ENCODE measurements around the gene RANBP17.

GRCh38 chr5:170875811-170876210 is 14.0 kb downstream of the RANBP17 start:
- TF ChIP-seq EZH2 (IDR thresholded peaks at IDR 0.05; ENCODE audit: borderline replicate concordance, low read depth, low read length) (no peak), PTBP1 (IDR thresholded peaks at IDR 0.05; ENCODE audit: low read depth, low read length) (no peak), L3MBTL2 (IDR thresholded peaks at IDR 0.05) (no peak), ZNF24 (IDR thresholded peaks at IDR 0.05) (no peak), EGR1 (conservative IDR thresholded peaks at IDR 0.05) (no peak), ZNF449 (CRISPR knock-in tag; IDR thresholded peaks at IDR 0.05) (no peak), USF1 (CRISPR knock-in tag; IDR thresholded peaks at IDR 0.05) (no peak), SMARCA5 (IDR thresholded peaks at IDR 0.05) (no peak), YY1 (IDR thresholded peaks at IDR 0.05; ENCODE audit: borderline replicate concordance in 1 of 3, control insufficient read depth in 1 of 3, extremely low read depth in 1 of 3, insufficient read depth in 3 of 3, insufficient read length in 1 of 3, insufficient replicate concordance in 2 of 3, low read depth in 1 of 3, low read length in 2 of 3) (no peak)
- TF ChIP-seq, protein P1, sequence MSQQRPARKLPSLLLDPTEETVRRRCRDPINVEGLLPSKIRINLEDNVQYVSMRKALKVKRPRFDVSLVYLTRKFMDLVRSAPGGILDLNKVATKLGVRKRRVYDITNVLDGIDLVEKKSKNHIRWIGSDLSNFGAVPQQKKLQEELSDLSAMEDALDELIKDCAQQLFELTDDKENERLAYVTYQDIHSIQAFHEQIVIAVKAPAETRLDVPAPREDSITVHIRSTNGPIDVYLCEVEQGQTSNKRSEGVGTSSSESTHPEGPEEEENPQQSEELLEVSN (IDR thresholded peaks at IDR 0.05; ENCODE audit: borderline replicate concordance in 1 of 2, extremely low read depth in 1 of 2, insufficient read depth in 1 of 2, insufficient read length in 1 of 2, low read depth in 1 of 2, low read length in 1 of 2, poor library complexity in 1 of 2, severe bottlenecking in 1 of 2), result no peak

Measured in K562 (cell line).